GM19455 (cell line): Measurements from ENCODE around the gene CABP2.
"Not testable (repeated sequence)": the region's sequence is repeated elsewhere in the genome, so short reads cannot be mapped to it uniquely, and the experiment has no call there.

Experiments used
- ATAC-seq: cut with Tn5 transposase; IDR thresholded peaks from one replicate; pipeline ENCODE4 v1.9.1; 2021; ENCODE audit not compliant: unreplicated experiment

CABP2 gene

DNA sequence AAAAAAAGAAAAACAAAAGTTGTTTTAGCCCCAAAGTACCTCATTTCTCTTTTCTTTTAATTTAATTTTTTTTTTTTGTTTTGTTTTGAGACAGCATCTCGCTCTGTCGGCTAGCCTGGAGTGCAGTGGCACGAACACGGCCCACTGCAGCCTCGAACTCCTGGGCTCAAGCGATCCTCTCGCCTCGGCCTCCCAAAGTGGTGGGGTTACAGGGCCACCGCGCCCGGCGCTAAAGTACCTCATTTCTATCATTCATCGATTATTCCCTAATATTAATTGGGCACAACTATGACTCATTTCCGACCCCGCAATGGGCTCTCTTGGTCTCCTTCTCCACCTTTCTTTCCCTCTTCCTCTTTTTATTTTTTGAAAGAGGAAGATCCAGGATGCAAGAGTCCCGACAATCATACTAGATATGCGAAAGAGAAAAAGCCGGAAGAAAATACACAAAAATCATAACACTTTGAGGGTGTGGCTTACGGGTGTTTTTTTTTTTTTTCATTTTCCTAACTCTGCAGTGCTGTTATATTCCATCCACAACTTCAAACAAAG lies 40.9 kb downstream of the CABP2 start:
- no peak for ATAC-seq

DNA sequence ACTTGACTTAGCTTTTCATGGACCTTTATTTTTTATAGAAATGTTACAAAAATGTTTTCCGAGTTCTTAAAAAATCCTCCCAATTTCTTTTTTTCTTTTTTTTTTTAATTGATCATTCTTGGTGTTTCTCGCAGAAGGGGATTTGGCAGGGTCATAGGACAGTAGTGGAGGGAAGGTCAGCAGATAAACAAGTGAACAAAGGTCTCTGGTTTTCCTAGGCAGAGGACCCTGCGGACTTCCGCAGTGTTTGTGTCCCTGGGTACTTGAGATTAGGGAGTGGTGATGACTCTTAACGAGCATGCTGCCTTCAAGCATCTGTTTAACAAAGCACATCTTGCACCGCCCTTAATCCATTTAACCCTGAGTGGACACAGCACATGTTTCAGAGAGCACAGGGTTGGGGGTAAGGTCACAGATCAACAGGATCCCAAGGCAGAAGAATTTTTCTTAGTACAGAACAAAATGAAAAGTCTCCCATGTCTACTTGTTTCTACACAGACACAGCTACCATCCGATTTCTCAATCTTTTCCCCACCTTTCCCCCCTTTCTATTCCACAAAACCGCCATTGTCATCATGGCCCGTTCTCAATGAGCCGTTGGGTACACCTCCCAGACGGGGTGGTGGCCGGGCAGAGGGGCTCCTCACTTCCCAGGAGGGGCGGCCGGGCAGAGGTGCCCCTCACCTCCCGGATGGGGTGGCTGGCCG lies 45.7 kb downstream of the CABP2 start:
- ATAC-seq: not testable (repeated sequence)

DNA sequence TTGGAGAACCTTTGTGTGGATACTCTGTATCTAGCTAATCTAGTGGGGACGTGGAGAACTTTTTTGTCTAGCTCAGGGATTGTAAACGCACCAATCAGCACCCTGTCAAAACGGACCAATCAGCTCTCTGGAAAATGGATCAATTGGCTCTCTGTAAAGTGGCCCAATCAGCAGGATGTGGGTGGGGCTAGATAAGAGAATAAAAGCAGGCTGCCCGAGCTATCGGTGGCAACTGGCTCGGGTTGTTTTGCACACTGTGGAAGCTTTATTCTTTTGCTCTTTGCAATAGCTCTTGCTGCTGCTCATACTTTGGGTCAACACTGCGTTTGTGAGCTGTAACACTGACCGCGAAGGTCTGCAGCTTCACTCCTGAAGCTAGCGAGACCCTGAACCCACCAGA lies 46.6 kb downstream of the CABP2 start:
- ATAC-seq: not testable (repeated sequence)

GRCh38 chr11:67472882-67473281 lies 50.4 kb downstream of the CABP2 start:
- ATAC-seq: no peak

DNA sequence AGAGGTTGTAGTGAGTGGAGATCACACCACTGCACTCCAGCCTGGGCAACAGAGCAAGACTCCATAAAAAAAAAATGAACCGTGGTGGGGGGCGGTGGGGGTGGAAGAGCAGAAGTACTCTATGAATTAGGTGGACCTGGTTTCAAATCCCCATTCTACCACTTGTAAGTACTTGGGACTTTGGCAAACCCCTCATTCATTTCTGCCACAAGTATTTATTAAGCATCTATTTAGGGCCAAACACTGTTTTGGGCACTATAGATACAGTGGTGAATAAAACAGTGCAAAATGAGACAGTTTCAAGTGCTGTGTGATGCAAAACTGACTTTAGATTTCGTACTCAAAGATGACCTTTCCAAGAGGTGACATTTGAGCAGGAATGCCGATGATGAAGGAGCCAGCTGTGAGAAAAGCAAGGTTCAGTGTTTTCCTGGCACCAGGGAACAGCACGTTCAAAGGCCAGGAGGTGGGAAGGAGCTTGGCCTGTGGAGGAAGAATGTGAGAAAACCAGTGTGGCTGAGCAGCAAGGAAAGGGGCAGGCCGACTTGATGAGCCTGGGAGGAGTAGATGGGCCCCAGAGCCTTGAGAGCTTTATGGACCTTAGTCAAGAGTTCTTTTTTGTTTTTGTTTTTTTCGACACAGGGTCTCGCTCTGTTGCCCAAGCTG lies 52.8 kb downstream of the CABP2 start:
- ATAC-seq: no peak

GRCh38 chr11:67469508-67469811 lies 53.8 kb downstream of the CABP2 start:
- ATAC-seq: no peak
